Measurements from ENCODE around the gene SPTBN1.

GRCh38 chr2:54669677-54670484, 213.8 kb downstream of the SPTBN1 start:
- TF ChIP-seq CTCF (IDR thresholded peaks at IDR 0.05; ENCODE audit: poor library complexity) (no peak), EZH2phosphoT487 (IDR thresholded peaks at IDR 0.05; ENCODE audit: low read depth, severe bottlenecking, unreplicated experiment) (no peak), EZH2 (IDR thresholded peaks at IDR 0.05; ENCODE audit: borderline replicate concordance) (no peak)
